GM20431 (cell line): ENCODE results near the gene NPAS3.

Source experiments
- in situ Hi-C: fragments of 300-500 bp; cut with MseI, MboI; formaldehyde crosslinking; loops from one replicate; pipeline ENCODE4 v1.15.0; 2020; ENCODE audit warnings: low sequenced_read_pairs; ENCODE audit not compliant: unreplicated experiment

The NPAS3 gene

GRCh38 chr14:33676135-33676566, 737.5 kb downstream of the NPAS3 start:
- in situ Hi-C loops = no loop called here

GRCh38 chr14:33676891-33677290, 738.2 kb downstream of the NPAS3 start:
- in situ Hi-C loops = no loop called here

- in situ Hi-C loops = no loop called here
Measured at GRCh38 chr14:33678005-33678404, 739.3 kb downstream of the NPAS3 start.

GRCh38 chr14:33679025-33679424, 740.3 kb downstream of the NPAS3 start:
- in situ Hi-C loops = no loop called here

- in situ Hi-C loops = no loop called here
Measured at GRCh38 chr14:33679461-33680225, 741.0 kb downstream of the NPAS3 start.

GRCh38 chr14:33680873-33681272, 742.2 kb downstream of the NPAS3 start:
- in situ Hi-C loops = no loop called here

- in situ Hi-C loops = no loop called here
Measured at GRCh38 chr14:33682760-33683159, 744.1 kb downstream of the NPAS3 start.

GRCh38 chr14:33685026-33685425, 746.3 kb downstream of the NPAS3 start:
- in situ Hi-C loops = no loop called here

- in situ Hi-C loops = no loop called here
Measured at GRCh38 chr14:33685698-33686097, 747.0 kb downstream of the NPAS3 start.

GRCh38 chr14:33686218-33686617, 747.5 kb downstream of the NPAS3 start:
- in situ Hi-C loops = no loop called here

GRCh38 chr14:33686856-33687255, 748.2 kb downstream of the NPAS3 start:
- in situ Hi-C loops = no loop called here

- in situ Hi-C loops = no loop called here
Measured at GRCh38 chr14:33689680-33690079, 751.0 kb downstream of the NPAS3 start.

GRCh38 chr14:33691907-33692306, 753.2 kb downstream of the NPAS3 start:
- in situ Hi-C loops = no loop called here

GRCh38 chr14:33692762-33693161, 754.1 kb downstream of the NPAS3 start:
- in situ Hi-C loops = no loop called here

GRCh38 chr14:33693237-33693636, 754.6 kb downstream of the NPAS3 start:
- in situ Hi-C loops = no loop called here

GRCh38 chr14:33696165-33696564, 757.5 kb downstream of the NPAS3 start:
- in situ Hi-C loops = no loop called here

- in situ Hi-C loops = no loop called here
Measured at GRCh38 chr14:33699300-33699983, 760.8 kb downstream of the NPAS3 start.

GRCh38 chr14:33700052-33700451, 761.4 kb downstream of the NPAS3 start:
- in situ Hi-C loops = no loop called here

- in situ Hi-C loops = no loop called here
Measured at GRCh38 chr14:33702293-33702692, 763.6 kb downstream of the NPAS3 start.

- in situ Hi-C loops = no loop called here
Measured at GRCh38 chr14:33704481-33704880, 765.8 kb downstream of the NPAS3 start.

- in situ Hi-C loops = no loop called here
Measured at GRCh38 chr14:33705490-33705889, 766.8 kb downstream of the NPAS3 start.

- in situ Hi-C loops = no loop called here
Measured at GRCh38 chr14:33707716-33708115, 769.0 kb downstream of the NPAS3 start.
